ENCODE measurements around the gene NSDHL.

NSDHL gene

DNA sequence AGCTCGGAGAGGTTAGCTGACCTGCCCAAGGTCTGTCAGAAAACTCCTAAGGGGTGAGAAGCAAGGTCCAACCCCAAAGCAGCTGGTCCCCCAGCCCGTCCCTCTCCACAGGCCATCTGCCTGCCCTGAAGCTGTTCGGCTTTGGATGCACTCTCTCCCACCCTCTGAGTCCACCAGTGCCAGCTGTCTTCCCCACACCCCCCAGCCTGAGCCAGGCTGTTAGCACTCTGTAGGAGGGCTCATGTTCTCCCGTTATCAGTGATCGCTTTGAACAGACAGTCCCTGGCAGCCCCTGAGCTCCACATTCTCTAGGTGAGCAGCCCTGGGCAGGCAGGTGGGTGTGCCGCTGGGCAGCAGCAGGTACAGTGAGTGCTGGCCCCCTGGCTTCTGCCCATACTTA lies 83.0 kb downstream of the NSDHL start:
- no peak for DNase-seq (ENCODE audit: low read depth in 1 of 2, low spot score in 1 of 2)
- TF ChIP-seq, protein P1, sequence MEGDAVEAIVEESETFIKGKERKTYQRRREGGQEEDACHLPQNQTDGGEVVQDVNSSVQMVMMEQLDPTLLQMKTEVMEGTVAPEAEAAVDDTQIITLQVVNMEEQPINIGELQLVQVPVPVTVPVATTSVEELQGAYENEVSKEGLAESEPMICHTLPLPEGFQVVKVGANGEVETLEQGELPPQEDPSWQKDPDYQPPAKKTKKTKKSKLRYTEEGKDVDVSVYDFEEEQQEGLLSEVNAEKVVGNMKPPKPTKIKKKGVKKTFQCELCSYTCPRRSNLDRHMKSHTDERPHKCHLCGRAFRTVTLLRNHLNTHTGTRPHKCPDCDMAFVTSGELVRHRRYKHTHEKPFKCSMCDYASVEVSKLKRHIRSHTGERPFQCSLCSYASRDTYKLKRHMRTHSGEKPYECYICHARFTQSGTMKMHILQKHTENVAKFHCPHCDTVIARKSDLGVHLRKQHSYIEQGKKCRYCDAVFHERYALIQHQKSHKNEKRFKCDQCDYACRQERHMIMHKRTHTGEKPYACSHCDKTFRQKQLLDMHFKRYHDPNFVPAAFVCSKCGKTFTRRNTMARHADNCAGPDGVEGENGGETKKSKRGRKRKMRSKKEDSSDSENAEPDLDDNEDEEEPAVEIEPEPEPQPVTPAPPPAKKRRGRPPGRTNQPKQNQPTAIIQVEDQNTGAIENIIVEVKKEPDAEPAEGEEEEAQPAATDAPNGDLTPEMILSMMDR (IDR thresholded peaks at IDR 0.05; ENCODE audit: insufficient read depth, low read length): no peak
- TF ChIP-seq SPI1 (IDR thresholded peaks at IDR 0.05; ENCODE audit: borderline replicate concordance, low read depth) (no peak), POLR2AphosphoS5 (IDR thresholded peaks at IDR 0.05; ENCODE audit: low read depth) (no peak), GABPA (IDR thresholded peaks at IDR 0.05; ENCODE audit: low read depth) (no peak)
- TF ChIP-seq, protein P2, sequence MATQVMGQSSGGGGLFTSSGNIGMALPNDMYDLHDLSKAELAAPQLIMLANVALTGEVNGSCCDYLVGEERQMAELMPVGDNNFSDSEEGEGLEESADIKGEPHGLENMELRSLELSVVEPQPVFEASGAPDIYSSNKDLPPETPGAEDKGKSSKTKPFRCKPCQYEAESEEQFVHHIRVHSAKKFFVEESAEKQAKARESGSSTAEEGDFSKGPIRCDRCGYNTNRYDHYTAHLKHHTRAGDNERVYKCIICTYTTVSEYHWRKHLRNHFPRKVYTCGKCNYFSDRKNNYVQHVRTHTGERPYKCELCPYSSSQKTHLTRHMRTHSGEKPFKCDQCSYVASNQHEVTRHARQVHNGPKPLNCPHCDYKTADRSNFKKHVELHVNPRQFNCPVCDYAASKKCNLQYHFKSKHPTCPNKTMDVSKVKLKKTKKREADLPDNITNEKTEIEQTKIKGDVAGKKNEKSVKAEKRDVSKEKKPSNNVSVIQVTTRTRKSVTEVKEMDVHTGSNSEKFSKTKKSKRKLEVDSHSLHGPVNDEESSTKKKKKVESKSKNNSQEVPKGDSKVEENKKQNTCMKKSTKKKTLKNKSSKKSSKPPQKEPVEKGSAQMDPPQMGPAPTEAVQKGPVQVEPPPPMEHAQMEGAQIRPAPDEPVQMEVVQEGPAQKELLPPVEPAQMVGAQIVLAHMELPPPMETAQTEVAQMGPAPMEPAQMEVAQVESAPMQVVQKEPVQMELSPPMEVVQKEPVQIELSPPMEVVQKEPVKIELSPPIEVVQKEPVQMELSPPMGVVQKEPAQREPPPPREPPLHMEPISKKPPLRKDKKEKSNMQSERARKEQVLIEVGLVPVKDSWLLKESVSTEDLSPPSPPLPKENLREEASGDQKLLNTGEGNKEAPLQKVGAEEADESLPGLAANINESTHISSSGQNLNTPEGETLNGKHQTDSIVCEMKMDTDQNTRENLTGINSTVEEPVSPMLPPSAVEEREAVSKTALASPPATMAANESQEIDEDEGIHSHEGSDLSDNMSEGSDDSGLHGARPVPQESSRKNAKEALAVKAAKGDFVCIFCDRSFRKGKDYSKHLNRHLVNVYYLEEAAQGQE (IDR thresholded peaks at IDR 0.05; ENCODE audit: insufficient replicate concordance, low read depth): no peak
- H3K27ac ChIP-seq (replicated peaks): no peak overlapping the region
- no peak overlapping the region for H3K4me3 ChIP-seq (replicated peaks; ENCODE audit: insufficient read depth, low read length)
- no peaks in the 10 kb centered on the region for H3K27me3 ChIP-seq (ENCODE audit: insufficient read depth, poor library complexity, severe bottlenecking)

DNA sequence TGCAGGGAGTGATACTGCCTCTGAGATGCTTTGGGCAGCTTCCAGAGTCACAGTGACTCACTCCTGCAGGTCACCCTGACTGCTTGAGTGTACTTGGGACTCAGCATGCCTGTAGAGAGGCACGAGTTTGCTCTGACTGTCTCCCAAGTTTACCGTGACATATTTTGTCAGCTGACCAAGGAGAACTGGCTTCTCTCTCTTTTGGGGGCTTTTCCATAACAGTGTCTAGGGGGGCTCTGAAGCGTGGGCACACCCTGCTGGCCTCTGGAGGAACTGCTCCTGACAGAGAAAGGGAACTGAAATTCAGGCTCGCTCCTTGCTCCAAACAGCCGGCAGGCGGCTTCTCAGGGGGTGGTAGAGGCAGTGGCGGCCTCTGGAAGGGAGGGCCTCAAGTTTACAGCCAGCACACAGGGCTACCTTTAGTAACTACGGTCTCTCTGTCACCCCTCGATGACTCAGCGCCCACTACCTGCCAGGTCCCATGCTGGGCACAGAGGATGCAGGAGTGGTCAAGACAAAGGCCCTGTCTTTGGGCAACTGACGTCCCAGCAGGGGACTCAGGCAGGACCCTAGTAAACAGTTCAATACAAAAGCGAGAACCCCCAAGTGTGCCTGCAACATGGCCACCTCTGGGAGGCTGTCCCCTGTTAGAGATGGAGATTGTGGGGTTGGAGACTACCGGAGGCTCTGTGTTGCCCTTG lies 84.8 kb downstream of the NSDHL start:
- Histone ChIP-seq H3K4me3 (replicated peaks; ENCODE audit: insufficient read depth, low read length) (no peak overlapping the region), H3K27ac (replicated peaks) (no peak overlapping the region), H3K27me3 (ENCODE audit: insufficient read depth, poor library complexity, severe bottlenecking) (no peaks in the 10 kb centered on the region)
- peak; percentile 27 to 31 for DNase-seq (ENCODE audit: low read depth in 1 of 2, low spot score in 1 of 2)
- TF ChIP-seq, protein P1 (IDR thresholded peaks at IDR 0.05; ENCODE audit: insufficient read depth, low read length): peak; percentile 51
- TF ChIP-seq POLR2AphosphoS5 (IDR thresholded peaks at IDR 0.05; ENCODE audit: low read depth): no peak

DNA sequence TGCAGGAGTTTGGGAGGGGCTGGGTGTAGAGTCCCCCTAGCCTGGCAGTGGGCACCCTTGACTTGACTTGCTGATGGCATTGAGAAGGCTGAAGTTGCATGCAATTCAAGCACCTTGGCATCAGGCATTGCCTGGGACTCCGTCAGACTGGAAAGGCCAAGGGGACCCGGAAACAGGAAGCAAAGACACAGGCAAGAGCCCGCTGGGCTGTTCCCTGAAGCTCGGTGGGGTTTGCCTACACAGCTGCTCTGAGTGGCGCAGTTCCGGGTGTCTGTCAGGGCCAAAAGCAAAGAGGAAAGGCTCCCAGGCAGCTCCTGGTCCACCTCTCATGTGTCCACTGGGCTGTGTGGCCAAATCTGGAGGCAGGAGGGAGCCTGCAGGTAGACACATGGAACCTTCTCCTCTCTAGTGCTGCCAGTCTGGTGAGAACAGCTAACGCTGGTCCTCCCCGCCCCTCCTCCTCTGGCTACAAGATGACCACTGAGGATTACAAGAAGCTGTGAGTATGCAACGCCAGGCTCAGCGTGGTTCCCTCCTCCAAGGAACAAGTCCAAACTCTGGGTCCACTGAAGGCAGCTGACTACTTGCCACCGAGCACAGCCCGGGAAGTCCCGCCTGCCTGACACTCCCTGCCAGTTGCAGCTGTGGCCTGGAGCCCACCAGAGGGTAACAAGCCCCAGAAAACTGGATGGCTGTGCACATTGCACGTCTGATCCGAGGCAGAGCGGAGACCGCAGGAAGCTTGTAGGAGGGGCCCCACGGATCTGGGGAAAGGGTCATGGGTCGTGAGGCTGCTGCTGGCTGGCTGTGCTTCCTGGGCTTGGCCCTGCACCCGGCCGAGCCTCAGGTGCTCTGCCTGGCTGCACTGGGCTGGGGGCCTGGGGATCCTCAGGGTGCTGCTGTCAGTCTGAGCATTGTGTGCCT lies 87.1 kb downstream of the NSDHL start:
- no peak overlapping the region for H3K4me3 ChIP-seq (replicated peaks; ENCODE audit: insufficient read depth, low read length)
- DNase-seq (ENCODE audit: low read depth in 1 of 2, low spot score in 1 of 2): no peak
- no peaks in the 10 kb centered on the region for H3K27me3 ChIP-seq (ENCODE audit: insufficient read depth, poor library complexity, severe bottlenecking)
- no peak overlapping the region for H3K27ac ChIP-seq (replicated peaks)
- no peak for TF ChIP-seq GABPA (IDR thresholded peaks at IDR 0.05; ENCODE audit: low read depth)
- no peak for TF ChIP-seq POLR2AphosphoS5 (IDR thresholded peaks at IDR 0.05; ENCODE audit: low read depth)
- no peak for TF ChIP-seq SPI1 (IDR thresholded peaks at IDR 0.05; ENCODE audit: borderline replicate concordance, low read depth)
- TF ChIP-seq, protein P2 (IDR thresholded peaks at IDR 0.05; ENCODE audit: insufficient replicate concordance, low read depth): no peak
- TF ChIP-seq, protein P1 (IDR thresholded peaks at IDR 0.05; ENCODE audit: insufficient read depth, low read length): no peak

Data from HL-60 (cell line).